Nephron progenitor cell (in vitro differentiated cells): ENCODE results near the gene DCUN1D1.

Experiments used
- DNase-seq: peaks from one replicate; pipeline ENCODE4 v3.0.0; 2021
- H3K27ac Mint-ChIP-seq: 2 replicates; pipeline ENCODE4 v1.8.0; 2021; ENCODE audit warnings: mild to moderate bottlenecking, moderate library complexity, mixed read lengths
- H3K27me3 Mint-ChIP-seq: 2 replicates; pipeline ENCODE4 v1.8.0; 2021; ENCODE audit warnings: mild to moderate bottlenecking, low read depth, mixed read lengths; ENCODE audit not compliant: poor library complexity
- H3K36me3 Mint-ChIP-seq: 2 replicates; pipeline ENCODE4 v1.8.0; 2021; ENCODE audit warnings: low read depth, mixed read lengths
- H3K4me1 Mint-ChIP-seq: 2 replicates; pipeline ENCODE4 v1.8.0; 2021; ENCODE audit warnings: mixed read lengths
- H3K4me3 Mint-ChIP-seq: 2 replicates; pipeline ENCODE4 v1.8.0; 2021; ENCODE audit warnings: mild to moderate bottlenecking, moderate library complexity, mixed read lengths
- H3K9me3 Mint-ChIP-seq: 2 replicates; pipeline ENCODE4 v1.8.0; 2021; ENCODE audit warnings: mild to moderate bottlenecking, moderate library complexity, mixed read lengths
- CTCF ChIP-seq: fragments of 200-600 bp; sonication (generic); IDR thresholded peaks from 2 replicates; pipeline ENCODE4 v1.5.0; 2021; ENCODE audit warnings: antibody characterized with exemption

The DCUN1D1 gene

GRCh38 chr3:182925944-182926337 is 54.4 kb downstream of the DCUN1D1 start:
- Mint-ChIP-seq H3K27ac (no peak overlapping the region), H3K27me3 (no peaks in the 10 kb centered on the region), H3K4me3 (no peak overlapping the region), H3K36me3 (peaks cover 48% of the 10 kb centered on the region), H3K9me3 (peaks cover 4% of the 10 kb centered on the region), H3K4me1 (no peaks in the 10 kb centered on the region)
- no peak for TF ChIP-seq CTCF
- no peak for DNase-seq

- Mint-ChIP-seq H3K36me3 (peaks cover 46% of the 10 kb centered on the region), H3K27ac (no peak overlapping the region), H3K4me1 (peaks cover 4% of the 10 kb centered on the region), H3K4me3 (no peak overlapping the region), H3K9me3 (peaks cover 4% of the 10 kb centered on the region), H3K27me3 (no peaks in the 10 kb centered on the region)
- no peak for TF ChIP-seq CTCF
- DNase-seq, result no peak
These were observed 54.9 kb downstream of the DCUN1D1 start for GRCh38 chr3:182925330-182925943.

GRCh38 chr3:182921665-182922355 is 58.5 kb downstream of the DCUN1D1 start:
- Mint-ChIP-seq H3K27ac (no peak overlapping the region), H3K4me1 (peaks cover 14% of the 10 kb centered on the region), H3K27me3 (no peaks in the 10 kb centered on the region), H3K4me3 (no peak overlapping the region), H3K9me3 (no peaks in the 10 kb centered on the region), H3K36me3 (peaks cover 27% of the 10 kb centered on the region)
- no peak for TF ChIP-seq CTCF
- no peak for DNase-seq

DNA sequence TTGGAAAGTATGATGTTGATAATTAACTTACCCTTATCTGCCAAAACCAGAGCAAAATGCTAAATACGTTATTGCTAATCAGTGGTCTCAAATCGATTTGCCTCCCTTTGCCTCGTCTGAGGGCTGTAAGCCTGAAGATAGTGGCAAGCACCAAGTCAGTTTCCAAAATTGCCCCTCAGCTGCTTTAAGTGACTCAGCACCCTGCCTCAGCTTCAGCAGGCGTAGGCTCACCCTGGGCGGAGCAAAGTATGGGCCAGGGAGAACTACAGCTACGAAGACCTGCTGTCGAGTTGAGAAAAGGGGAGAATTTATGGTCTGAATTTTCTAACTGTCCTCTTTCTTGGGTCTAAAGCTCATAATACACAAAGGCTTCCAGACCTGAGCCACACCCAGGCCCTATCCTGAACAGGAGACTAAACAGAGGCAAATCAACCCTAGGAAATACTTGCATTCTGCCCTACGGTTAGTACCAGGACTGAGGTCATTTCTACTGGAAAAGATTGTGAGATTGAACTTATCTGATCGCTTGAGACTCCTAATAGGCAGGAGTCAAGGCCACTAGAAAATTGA is 59.7 kb downstream of the DCUN1D1 start:
- Mint-ChIP-seq H3K27ac (peak overlapping the region; percentile 92), H3K9me3 (no peaks in the 10 kb centered on the region), H3K36me3 (peaks cover 20% of the 10 kb centered on the region), H3K4me3 (no peak overlapping the region), H3K27me3 (no peaks in the 10 kb centered on the region), H3K4me1 (peaks cover 14% of the 10 kb centered on the region)
- no peak for DNase-seq
- TF ChIP-seq CTCF, result no peak

DNA sequence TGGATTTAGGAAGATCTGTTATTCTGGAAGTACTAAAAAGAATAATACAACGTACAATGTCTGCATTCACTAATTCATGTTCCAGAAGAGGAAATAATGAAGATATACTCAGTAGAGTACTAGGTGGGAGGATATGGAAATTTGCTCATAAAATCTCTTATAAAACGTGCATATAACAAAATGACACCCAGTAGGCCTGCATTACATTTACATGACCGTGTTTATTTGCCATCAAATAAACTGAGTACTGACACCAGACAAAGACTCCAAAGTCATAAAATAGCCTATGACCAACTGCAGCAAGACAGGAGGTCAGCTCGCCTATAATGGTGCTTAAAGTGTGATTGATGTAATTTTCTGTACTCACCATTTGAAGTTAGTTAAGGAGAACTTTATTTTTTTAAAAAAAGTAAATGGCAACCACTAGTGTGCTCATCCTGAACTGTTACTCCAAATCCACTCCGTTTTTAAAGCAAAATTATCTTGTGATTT is 60.4 kb downstream of the DCUN1D1 start:
- DNase-seq, result no peak
- H3K9me3 Mint-ChIP-seq, result no peaks in the 10 kb centered on the region
- no peaks in the 10 kb centered on the region for H3K27me3 Mint-ChIP-seq
- no peak overlapping the region for H3K4me3 Mint-ChIP-seq
- peaks cover 21% of the 10 kb centered on the region for H3K36me3 Mint-ChIP-seq
- TF ChIP-seq CTCF, result no peak
- no peak overlapping the region for H3K27ac Mint-ChIP-seq
- H3K4me1 Mint-ChIP-seq, result peaks cover 14% of the 10 kb centered on the region
